Thyroid gland (tissue), 4 donors: ENCODE measurements around the gene ZNF830.

Source experiments
- POLR2A ChIP-seq, 2 donors: fragments of 450-650 bp; IDR thresholded peaks; one replicate each; pipeline ENCODE4 v1.6.1; 2017; ENCODE audit warnings: antibody characterized with exemption in 2 of 2, mild to moderate bottlenecking in 2 of 2, moderate library complexity in 1 of 2
- TF ChIP-seq, protein P1 (sequence below), 6 experiments: fragments of 200-600 bp in 3 of 6; fragments of 450-650 bp in 3 of 6; sonication (generic) in 3 of 6; IDR thresholded peaks; one replicate each; pipeline ENCODE4 v1.5.1; 2016 to 2019; ENCODE audit warnings: antibody characterized with exemption in 6 of 6, mild to moderate bottlenecking in 2 of 6, inconsistent platforms in 1 of 6, moderate library complexity in 1 of 6

DNA sequence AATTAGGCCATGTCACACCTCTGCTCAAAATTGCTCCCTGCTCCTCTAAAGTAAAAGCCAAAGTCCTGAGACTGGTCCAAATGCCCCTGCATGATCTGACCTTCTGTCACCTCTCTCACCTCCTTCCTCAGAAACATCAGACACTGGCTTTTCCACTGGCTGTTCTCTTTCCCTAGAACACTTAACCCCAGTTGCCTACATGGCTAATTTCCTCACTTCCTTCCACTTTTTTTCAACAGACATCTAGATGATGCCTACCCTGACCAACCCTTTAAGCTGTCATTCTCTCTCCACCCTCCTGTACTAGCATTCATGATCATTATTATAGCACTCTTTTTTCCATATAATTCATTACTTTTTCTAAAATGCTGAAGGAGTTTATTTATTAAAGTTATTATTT lies 31.1 kb upstream of the ZNF830 start:
- TF ChIP-seq, protein P1, sequence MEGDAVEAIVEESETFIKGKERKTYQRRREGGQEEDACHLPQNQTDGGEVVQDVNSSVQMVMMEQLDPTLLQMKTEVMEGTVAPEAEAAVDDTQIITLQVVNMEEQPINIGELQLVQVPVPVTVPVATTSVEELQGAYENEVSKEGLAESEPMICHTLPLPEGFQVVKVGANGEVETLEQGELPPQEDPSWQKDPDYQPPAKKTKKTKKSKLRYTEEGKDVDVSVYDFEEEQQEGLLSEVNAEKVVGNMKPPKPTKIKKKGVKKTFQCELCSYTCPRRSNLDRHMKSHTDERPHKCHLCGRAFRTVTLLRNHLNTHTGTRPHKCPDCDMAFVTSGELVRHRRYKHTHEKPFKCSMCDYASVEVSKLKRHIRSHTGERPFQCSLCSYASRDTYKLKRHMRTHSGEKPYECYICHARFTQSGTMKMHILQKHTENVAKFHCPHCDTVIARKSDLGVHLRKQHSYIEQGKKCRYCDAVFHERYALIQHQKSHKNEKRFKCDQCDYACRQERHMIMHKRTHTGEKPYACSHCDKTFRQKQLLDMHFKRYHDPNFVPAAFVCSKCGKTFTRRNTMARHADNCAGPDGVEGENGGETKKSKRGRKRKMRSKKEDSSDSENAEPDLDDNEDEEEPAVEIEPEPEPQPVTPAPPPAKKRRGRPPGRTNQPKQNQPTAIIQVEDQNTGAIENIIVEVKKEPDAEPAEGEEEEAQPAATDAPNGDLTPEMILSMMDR (IDR thresholded peaks at IDR 0.05): no peak
- TF ChIP-seq POLR2A (IDR thresholded peaks at IDR 0.05): no peak
